ENCODE results near the gene NT5C.

- no peak for TF ChIP-seq CTCF (IDR thresholded peaks at IDR 0.05)
- TF ChIP-seq POLR2A (IDR thresholded peaks at IDR 0.05) = no peak
- TF ChIP-seq POLR2AphosphoS5 (IDR thresholded peaks at IDR 0.05) = no peak
Observed at GRCh38 chr17:75110234-75110937, 21.2 kb downstream of the NT5C start.
